Esophagus mucosa (tissue), 1 donor: Measurements from ENCODE around the gene KIAA1217. TPM values are rescaled to one million over a fixed set of nuclear protein-coding genes. Genes with fewer than 3 reads are reported as not detected.
A peak's percentile ranks its signal among the peaks of the same experiment; 100 is the strongest.

Experiments used
- ATAC-seq: fragments of 200-7000 bp; cut with Tn5 transposase; one replicate; pipeline ENCODE4 v1.9.1; 2020
- total RNA-seq: library from RNA; stranded (reverse); gene quantifications from one replicate; pipeline ENCODE4 v1.2.4, GENCODE V29; 2023
- donor health status: DM: yes; HTN: yes; CAD: no.

KIAA1217 gene
- total RNA-seq, 1 donor from 2014 or later, result 69.4 TPM

- no peak for ATAC-seq
Measured at GRCh38 chr10:24513155-24513554, 304.2 kb downstream of the KIAA1217 start.

- ATAC-seq, result no peak
Measured at GRCh38 chr10:24515481-24515880, 306.5 kb downstream of the KIAA1217 start.

GRCh38 chr10:24518411-24518810 lies 309.5 kb downstream of the KIAA1217 start:
- ATAC-seq, result no peak

- ATAC-seq, result peak; percentile 53
Measured at GRCh38 chr10:24518981-24519597, 310.2 kb downstream of the KIAA1217 start.

- ATAC-seq, result no peak
Measured at GRCh38 chr10:24519950-24520349, 311.0 kb downstream of the KIAA1217 start.

GRCh38 chr10:24524314-24524713 lies 315.4 kb downstream of the KIAA1217 start:
- ATAC-seq, result no peak

- ATAC-seq, result no peak
Measured at GRCh38 chr10:24526085-24526649, 317.2 kb downstream of the KIAA1217 start.

GRCh38 chr10:24528946-24529345 lies 320.0 kb downstream of the KIAA1217 start:
- no peak for ATAC-seq

GRCh38 chr10:24531439-24531838 lies 322.5 kb downstream of the KIAA1217 start:
- ATAC-seq, result no peak

GRCh38 chr10:24533981-24534380 lies 325.0 kb downstream of the KIAA1217 start:
- ATAC-seq, result no peak

- ATAC-seq, result no peak
Measured at GRCh38 chr10:24536636-24537035, 327.7 kb downstream of the KIAA1217 start.

- ATAC-seq, result peak; percentile 41
Measured at GRCh38 chr10:24541239-24541753, 332.4 kb downstream of the KIAA1217 start.

- no peak for ATAC-seq
Measured at GRCh38 chr10:24542314-24543270, 333.7 kb downstream of the KIAA1217 start.

GRCh38 chr10:24544776-24545175 lies 335.8 kb downstream of the KIAA1217 start:
- ATAC-seq, result no peak

GRCh38 chr10:24545585-24545984 lies 336.6 kb downstream of the KIAA1217 start:
- no peak for ATAC-seq

- ATAC-seq, result no peak
Measured at GRCh38 chr10:24550680-24551079, 341.7 kb downstream of the KIAA1217 start.

GRCh38 chr10:24551161-24551560 lies 342.2 kb downstream of the KIAA1217 start:
- ATAC-seq, result peak; percentile 36

GRCh38 chr10:24552346-24553016 lies 343.5 kb downstream of the KIAA1217 start:
- peak; percentile 98 for ATAC-seq

- ATAC-seq, result no peak
Measured at GRCh38 chr10:24553051-24553612, 344.2 kb downstream of the KIAA1217 start.

- no peak for ATAC-seq
Measured at GRCh38 chr10:24554036-24554435, 345.1 kb downstream of the KIAA1217 start.

GRCh38 chr10:24556126-24556749 lies 347.3 kb downstream of the KIAA1217 start:
- ATAC-seq, result no peak
